OCI-LY3 (cell line): ENCODE data around the gene RC3H2.

Source experiments
- H2AFZ ChIP-seq: fragments of 200-600, 300-600 bp; shearing (Covaris generic); 2 replicates; pipeline ENCODE4 v1.6.0; 2014; ENCODE audit warnings: antibody characterized with exemption, low read depth, low read length
- H3K27ac ChIP-seq: fragments of 200-600, 300-600 bp; sonication (generic); 2 replicates; pipeline ENCODE4 v1.5.1; 2014; ENCODE audit warnings: mild to moderate bottlenecking, low read length, moderate library complexity, mixed read lengths
- H3K27me3 ChIP-seq: fragments of 200-600, 300-600 bp; sonication (generic); 2 replicates; pipeline ENCODE4 v1.6.1; 2014; ENCODE audit warnings: low read depth, low read length, mixed read lengths
- H3K36me3 ChIP-seq: fragments of 200-600, 300-600 bp; sonication (generic); replicated peaks from 2 replicates; pipeline ENCODE3; 2014; ENCODE audit warnings: low read depth, low read length, mixed read lengths
- H3K4me1 ChIP-seq: fragments of 300-600, 200-600 bp; sonication (generic); 2 replicates; pipeline ENCODE4 v1.6.1; 2014; ENCODE audit warnings: low read length, mixed read lengths
- H3K4me2 ChIP-seq: fragments of 200-600, 300-600 bp; sonication (generic); 2 replicates; pipeline ENCODE4 v1.6.1; 2014; ENCODE audit warnings: low read length, mixed read lengths
- H3K4me3 ChIP-seq: fragments of 300-600, 200-600 bp; sonication (generic); 2 replicates; pipeline ENCODE4 v1.5.1; 2014; ENCODE audit warnings: antibody characterized with exemption, mild to moderate bottlenecking, low read length, moderate library complexity
- H3K79me2 ChIP-seq: fragments of 300-600, 200-600 bp; shearing (Covaris generic); 2 replicates; pipeline ENCODE4 v1.6.1; 2014; ENCODE audit warnings: mild to moderate bottlenecking, low read length, mixed read lengths
- H3K9ac ChIP-seq: fragments of 300-600, 200-600 bp; shearing (Covaris generic); 2 replicates; pipeline ENCODE4 v1.6.0; 2014; ENCODE audit warnings: mild to moderate bottlenecking, low read length, moderate library complexity
- H3K9me3 ChIP-seq: fragments of 200-600, 300-600 bp; shearing (Covaris generic); 2 replicates; pipeline ENCODE4 v1.6.1; 2014; ENCODE audit warnings: low read length, mixed read lengths; ENCODE audit not compliant: insufficient read depth
- H4K20me1 ChIP-seq: fragments of 200-600, 300-600 bp; sonication (generic); 2 replicates; pipeline ENCODE4 v1.6.1; 2016; ENCODE audit warnings: low read length, mixed read lengths; ENCODE audit not compliant: insufficient read depth
- CTCF ChIP-seq: fragments of 200-600, 300-600 bp; sonication (generic); IDR thresholded peaks from 2 replicates; pipeline ENCODE4 v1.5.1; 2014; ENCODE audit warnings: antibody characterized with exemption, low read length, low read depth
- EZH2phosphoT487 ChIP-seq: fragments of 200-600 bp; shearing (Covaris generic); IDR thresholded peaks from 2 replicates; pipeline ENCODE4 v1.6.1; 2018; ENCODE audit warnings: antibody characterized with exemption, mixed run types, low read depth

Gene RC3H2

DNA sequence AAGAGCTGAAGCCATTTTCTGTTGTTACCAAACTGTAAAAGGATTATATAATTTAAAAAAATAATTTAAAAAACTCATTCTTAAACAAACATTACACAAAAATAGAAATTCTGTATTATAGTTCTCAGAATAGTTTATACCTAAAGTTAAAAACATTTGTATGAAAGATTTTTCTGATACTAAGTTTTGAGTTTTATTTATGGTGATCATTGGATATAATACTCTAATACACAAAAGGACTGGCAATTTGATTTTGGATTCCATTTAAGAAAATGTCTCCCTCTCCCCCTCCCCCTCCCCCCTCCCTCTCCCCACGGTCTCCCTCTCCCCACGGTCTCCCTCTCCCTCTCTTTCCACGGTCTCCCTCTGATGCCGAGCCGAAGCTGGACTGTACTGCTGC lies 39.1 kb downstream of the RC3H2 start:
- TF ChIP-seq EZH2phosphoT487 (no peak), CTCF (no peak)
- peaks cover 30% of the 10 kb centered on the region for H3K36me3 ChIP-seq
- no peak overlapping the region for H2AFZ ChIP-seq
- no peaks in the 10 kb centered on the region for H3K79me2 ChIP-seq
- H4K20me1 ChIP-seq = no peaks in the 10 kb centered on the region
- no peak overlapping the region for H3K27ac ChIP-seq
- no peaks in the 10 kb centered on the region for H3K27me3 ChIP-seq
- H3K4me1 ChIP-seq = peaks cover 7% of the 10 kb centered on the region
- H3K9me3 ChIP-seq = no peaks in the 10 kb centered on the region
- no peak overlapping the region for H3K4me3 ChIP-seq
- H3K4me2 ChIP-seq = no peak overlapping the region
- no peak overlapping the region for H3K9ac ChIP-seq

DNA sequence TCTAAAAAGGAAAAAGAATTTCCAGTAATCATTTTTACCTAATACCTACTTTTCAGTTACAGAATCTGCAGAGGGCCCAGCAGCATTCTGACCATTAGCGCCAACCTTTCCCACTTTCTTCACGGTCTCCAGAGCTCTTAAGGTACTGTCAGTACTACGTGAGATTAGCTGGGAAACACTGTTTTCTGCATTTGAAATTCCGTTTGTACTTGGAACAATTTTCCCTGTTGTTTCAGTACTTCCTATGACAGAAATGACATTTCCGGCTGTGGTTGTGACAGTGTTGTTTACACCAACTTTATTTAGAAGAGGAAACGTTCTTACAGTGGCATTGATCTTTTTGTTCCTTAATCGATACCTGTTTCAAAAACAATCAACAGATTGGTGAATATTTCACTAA lies 39.9 kb downstream of the RC3H2 start:
- Histone ChIP-seq H3K36me3 (peaks cover 25% of the 10 kb centered on the region), H3K27me3 (no peaks in the 10 kb centered on the region), H3K79me2 (no peaks in the 10 kb centered on the region), H3K4me1 (peaks cover 7% of the 10 kb centered on the region), H3K9ac (no peak overlapping the region), H3K4me3 (no peak overlapping the region), H3K9me3 (no peaks in the 10 kb centered on the region), H3K4me2 (no peak overlapping the region), H4K20me1 (no peaks in the 10 kb centered on the region), H2AFZ (no peak overlapping the region), H3K27ac (no peak overlapping the region)
- no peak for TF ChIP-seq CTCF

- Histone ChIP-seq H3K4me1 (peaks cover 7% of the 10 kb centered on the region), H4K20me1 (no peaks in the 10 kb centered on the region), H3K4me2 (no peak overlapping the region), H2AFZ (no peak overlapping the region), H3K79me2 (no peaks in the 10 kb centered on the region), H3K27ac (no peak overlapping the region), H3K27me3 (no peaks in the 10 kb centered on the region), H3K36me3 (peaks cover 35% of the 10 kb centered on the region), H3K9ac (no peak overlapping the region), H3K9me3 (no peaks in the 10 kb centered on the region), H3K4me3 (no peak overlapping the region)
- TF ChIP-seq CTCF (no peak), EZH2phosphoT487 (no peak)
Observed at GRCh38 chr9:122863407-122863806, 41.8 kb downstream of the RC3H2 start.

- Histone ChIP-seq H3K9me3 (no peaks in the 10 kb centered on the region), H3K27me3 (no peaks in the 10 kb centered on the region), H3K79me2 (no peaks in the 10 kb centered on the region), H3K27ac (no peak overlapping the region), H3K36me3 (peaks cover 54% of the 10 kb centered on the region), H3K4me3 (no peak overlapping the region), H3K4me2 (no peak overlapping the region), H3K4me1 (peaks cover 7% of the 10 kb centered on the region), H2AFZ (no peak overlapping the region), H3K9ac (no peak overlapping the region), H4K20me1 (no peaks in the 10 kb centered on the region)
- no peak for TF ChIP-seq CTCF
- TF ChIP-seq EZH2phosphoT487 = no peak
Observed at GRCh38 chr9:122860319-122861142, 44.6 kb downstream of the RC3H2 start.
